Fibroblast of skin of scalp (primary cell): ENCODE data around the gene MMP14.

ENCODE experiments used
- DNase-seq: peaks from one replicate; pipeline ENCODE4 v3.0.0-alpha.2; 2013

Gene MMP14

DNA sequence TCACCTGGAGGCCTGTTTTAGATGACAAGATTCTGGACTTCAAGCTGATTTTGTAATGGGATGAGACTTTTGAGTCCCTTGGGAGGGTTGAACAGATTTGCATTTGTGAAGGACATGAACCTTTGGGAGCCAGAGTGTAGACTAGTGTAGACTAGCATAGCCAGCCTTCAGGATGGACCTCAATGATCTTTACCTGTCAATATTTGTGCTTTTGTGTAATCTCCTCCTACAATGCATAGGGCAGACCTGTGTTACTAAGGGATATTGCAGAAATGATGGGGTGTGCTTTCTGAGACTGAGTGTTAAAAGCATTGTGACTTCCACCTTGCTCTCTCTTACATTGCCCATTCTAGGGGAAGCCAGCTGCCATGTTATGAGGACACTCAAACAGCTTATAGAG is 25.3 kb downstream of the MMP14 start:
- DNase-seq, result no peak

DNA sequence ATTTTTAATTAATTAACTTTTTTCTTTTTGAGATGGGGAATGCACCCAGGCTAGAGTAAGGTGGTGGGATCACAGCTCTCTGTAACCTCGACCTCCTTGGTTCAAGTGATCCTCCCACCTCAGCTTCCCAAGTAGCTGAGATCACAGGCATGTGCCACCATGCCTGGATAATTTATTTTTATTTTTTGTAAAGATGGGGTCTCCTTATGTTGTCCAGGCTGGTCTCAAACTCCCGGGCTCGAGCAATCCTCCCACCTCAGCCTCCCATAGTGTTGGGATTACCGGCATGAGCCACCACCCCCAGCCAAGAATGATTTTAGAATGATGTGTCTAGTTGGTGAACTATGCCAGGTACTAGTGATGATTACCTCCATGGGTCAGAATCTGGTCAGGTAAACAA is 28.6 kb downstream of the MMP14 start:
- no peak for DNase-seq

DNA sequence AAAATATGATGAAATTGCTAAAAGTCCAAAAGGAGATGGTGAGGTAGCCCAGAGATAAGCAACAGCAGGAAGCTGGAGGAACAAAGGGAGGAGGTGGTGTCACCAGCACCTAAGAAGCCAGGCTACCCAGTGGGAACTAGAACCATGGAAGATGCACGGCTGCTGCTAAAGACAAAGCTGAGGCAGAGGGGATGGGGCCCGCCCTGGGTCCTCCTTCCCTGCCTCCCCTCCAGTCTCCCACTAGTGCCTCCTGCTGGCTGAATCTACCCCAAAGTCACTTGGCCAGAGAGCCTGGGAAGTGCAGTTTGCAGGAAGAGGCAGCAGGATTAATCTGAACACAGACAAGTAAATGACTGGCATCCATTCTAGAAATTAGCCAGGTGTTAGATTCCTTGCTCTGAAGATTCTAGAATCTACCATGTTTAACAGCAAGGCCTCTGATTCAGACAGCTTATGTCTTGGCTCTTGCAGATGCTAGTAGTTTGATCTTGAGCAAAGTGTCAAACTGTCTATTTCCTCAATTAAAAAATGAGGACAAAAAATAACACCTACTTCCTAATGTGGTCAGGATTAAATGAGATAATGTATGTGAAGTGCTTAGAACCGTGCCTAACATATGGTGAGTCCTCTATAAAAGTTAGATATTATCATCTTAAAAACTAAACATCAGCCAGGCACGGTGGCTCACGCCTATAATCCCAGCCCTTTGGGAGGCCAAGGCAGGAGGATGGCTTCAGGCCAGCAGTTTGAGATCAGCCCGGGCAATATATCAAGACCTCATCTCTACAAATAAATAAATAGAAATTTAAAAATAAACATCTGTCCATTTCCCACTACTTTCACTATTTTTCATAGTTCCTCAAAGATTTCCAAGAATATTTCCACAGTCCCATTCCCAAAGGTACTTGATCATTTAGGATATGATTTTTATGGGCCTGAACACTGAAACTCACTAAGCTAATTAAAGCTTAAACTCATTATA is 29.3 kb downstream of the MMP14 start:
- no peak for DNase-seq

DNA sequence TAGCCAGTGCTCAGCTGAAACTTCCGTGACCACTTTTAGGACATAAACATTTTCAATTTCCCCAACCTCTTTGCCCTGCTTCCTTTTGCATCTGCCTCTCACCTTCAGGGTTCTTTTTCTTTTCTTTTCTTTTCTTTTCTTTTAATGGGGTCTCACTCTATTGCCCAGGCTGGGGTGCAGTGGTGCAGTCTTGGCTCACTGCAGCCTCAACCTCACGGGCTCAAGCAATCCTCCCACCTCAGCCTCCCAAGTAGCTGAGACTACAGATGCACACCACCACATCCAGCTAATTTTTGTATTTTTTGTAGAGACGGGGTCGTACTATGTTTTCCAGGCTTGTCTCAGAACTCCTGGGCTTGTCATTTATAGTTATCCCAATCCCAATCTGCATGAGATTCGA is 30.5 kb downstream of the MMP14 start:
- no peak for DNase-seq

DNA sequence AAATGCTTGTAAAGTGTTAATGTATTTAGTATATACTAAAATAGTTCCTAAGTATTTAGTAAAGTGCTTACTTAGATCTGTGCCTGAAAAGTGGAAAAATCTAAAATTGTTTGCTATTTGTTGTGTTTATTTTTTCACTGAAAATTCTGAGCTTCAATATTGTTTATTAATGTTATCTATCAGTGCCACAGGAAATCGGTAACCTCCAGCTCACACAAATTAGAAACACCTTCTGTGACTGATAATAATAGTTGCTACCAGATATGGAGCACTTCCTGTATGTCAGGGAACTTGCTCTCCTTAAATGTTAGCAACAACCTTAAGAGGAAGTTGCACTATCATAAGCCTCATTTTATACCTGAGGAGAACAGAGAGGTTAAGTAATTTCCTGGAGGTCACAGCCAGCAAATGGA is 34.4 kb downstream of the MMP14 start:
- DNase-seq, result no peak

DNA sequence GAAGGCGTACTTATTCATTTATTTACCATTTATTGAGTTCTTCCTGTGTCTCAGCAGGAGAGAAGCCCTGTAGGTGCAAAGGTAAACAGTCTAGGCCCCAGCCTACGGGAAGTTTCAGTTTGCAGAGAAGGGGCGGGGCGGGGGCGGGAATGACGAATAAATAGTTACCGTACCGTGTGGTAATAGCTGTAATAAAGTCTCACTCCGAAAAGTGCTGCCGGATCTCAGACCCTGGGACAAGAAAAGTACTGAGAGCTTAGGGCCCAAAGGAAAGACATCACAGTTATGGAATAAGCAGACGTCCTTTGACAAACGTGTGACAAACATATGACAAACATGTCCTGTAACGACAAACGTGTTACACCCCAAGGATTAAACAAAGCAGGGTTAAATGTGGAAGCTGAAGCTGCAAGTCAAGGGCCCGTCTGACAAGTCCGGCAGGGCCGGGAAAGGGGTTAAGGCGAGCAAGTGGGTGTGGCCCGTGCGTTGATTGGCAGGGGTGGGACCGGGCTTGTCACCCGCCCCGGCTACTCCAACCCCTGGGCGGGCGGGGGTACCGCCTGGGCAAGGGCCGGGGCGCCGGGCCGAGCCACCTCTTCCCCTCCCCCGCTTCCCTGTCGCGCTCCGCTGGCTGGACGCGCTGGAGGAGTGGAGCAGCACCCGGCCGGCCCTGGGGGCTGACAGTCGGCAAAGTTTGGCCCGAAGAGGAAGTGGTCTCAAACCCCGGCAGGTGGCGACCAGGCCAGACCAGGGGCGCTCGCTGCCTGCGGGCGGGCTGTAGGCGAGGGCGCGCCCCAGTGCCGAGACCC is 35.0 kb downstream of the MMP14 start, which contains the start of gene LRP10:
Gene LRP10 (plus strand): TSS at position 517 of the 809 bp plus-strand sequence. CDS start 564 bp downstream, outside the sequence.
- DNase-seq, result peak; percentile 83

DNA sequence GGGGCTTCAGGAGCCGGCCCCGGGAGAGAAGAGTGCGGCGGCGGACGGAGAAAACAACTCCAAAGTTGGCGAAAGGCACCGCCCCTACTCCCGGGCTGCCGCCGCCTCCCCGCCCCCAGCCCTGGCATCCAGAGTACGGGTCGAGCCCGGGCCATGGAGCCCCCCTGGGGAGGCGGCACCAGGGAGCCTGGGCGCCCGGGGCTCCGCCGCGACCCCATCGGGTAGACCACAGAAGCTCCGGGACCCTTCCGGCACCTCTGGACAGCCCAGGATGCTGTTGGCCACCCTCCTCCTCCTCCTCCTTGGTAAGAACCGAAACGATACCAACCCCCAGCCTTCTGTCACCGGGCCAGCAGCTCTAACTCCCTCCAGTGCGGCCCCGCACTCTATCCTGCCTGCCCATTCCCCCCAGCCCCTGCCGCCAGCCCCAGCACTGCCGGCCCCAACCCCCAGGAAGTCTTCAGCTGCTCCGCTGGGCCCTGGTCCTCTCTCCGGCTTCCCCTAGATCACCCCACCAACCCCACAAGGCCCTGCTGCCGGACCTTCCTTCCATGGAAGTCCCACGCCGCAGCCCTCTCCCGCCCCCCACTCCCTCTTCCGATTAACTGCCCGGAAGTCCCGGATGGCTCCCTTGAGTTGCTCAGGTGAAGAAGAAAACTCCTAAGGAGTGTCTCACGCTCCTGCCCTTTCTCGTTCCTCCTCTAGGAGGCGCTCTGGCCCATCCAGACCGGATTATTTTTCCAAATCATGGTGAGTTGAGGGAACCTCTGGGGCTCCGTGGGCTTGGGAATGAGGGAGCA is 35.8 kb downstream of the MMP14 start:
- DNase-seq, result peak; percentile 79

DNA sequence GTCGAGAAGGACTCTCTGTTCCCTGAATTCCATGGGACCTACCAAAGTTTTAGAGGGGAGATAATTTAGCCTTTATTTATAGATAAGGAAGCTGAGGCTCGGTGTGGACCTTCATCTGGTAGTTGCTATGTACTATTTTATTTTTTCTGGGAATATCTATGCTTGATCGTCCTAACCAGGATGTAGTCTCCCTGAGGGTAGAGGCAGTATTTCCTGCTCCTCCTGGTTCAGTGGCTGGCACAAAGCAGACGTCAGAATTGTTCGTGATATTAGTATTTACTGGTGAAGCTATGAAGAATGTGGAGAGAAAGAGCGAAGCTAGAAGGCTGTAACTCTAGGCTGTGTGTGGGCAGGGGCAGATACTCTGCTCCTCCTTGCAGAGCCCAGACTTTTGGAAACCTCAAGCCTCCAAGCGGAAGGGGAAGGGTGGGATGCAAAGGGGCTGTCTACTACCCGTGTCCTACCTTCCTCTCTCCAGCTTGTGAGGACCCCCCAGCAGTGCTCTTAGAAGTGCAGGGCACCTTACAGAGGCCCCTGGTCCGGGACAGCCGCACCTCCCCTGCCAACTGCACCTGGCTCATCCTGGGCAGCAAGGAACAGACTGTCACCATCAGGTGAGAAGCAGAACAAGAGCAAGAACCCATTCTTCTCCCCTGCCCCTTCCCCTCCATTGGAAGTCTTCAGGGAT is 36.6 kb downstream of the MMP14 start:
- DNase-seq, result no peak

DNA sequence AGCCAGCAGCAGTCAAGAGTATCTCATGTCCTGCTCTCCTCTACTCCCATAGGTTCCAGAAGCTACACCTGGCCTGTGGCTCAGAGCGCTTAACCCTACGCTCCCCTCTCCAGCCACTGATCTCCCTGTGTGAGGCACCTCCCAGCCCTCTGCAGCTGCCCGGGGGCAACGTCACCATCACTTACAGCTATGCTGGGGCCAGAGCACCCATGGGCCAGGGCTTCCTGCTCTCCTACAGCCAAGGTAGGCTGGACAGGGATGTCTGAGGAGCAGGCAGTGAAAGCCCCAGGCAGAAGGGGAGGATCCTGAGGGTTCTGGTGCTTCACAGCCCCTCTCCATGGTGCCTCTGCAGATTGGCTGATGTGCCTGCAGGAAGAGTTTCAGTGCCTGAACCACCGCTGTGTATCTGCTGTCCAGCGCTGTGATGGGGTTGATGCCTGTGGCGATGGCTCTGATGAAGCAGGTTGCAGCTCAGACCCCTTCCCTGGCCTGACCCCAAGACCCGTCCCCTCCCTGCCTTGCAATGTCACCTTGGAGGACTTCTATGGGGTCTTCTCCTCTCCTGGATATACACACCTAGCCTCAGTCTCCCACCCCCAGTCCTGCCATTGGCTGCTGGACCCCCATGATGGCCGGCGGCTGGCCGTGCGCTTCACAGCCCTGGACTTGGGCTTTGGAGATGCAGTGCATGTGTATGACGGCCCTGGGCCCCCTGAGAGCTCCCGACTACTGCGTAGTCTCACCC is 38.8 kb downstream of the MMP14 start:
- DNase-seq, result no peak

DNA sequence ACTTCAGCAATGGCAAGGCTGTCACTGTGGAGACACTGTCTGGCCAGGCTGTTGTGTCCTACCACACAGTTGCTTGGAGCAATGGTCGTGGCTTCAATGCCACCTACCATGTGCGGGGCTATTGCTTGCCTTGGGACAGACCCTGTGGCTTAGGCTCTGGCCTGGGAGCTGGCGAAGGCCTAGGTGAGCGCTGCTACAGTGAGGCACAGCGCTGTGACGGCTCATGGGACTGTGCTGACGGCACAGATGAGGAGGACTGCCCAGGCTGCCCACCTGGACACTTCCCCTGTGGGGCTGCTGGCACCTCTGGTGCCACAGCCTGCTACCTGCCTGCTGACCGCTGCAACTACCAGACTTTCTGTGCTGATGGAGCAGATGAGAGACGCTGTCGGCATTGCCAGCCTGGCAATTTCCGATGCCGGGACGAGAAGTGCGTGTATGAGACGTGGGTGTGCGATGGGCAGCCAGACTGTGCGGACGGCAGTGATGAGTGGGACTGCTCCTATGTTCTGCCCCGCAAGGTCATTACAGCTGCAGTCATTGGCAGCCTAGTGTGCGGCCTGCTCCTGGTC is 39.4 kb downstream of the MMP14 start:
- DNase-seq, result no peak

DNA sequence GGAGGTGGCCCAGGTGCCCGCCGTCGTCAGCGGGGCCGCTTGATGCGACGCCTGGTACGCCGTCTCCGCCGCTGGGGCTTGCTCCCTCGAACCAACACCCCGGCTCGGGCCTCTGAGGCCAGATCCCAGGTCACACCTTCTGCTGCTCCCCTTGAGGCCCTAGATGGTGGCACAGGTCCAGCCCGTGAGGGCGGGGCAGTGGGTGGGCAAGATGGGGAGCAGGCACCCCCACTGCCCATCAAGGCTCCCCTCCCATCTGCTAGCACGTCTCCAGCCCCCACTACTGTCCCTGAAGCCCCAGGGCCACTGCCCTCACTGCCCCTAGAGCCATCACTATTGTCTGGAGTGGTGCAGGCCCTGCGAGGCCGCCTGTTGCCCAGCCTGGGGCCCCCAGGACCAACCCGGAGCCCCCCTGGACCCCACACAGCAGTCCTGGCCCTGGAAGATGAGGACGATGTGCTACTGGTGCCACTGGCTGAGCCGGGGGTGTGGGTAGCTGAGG is 40.7 kb downstream of the MMP14 start:
- no peak for DNase-seq

DNA sequence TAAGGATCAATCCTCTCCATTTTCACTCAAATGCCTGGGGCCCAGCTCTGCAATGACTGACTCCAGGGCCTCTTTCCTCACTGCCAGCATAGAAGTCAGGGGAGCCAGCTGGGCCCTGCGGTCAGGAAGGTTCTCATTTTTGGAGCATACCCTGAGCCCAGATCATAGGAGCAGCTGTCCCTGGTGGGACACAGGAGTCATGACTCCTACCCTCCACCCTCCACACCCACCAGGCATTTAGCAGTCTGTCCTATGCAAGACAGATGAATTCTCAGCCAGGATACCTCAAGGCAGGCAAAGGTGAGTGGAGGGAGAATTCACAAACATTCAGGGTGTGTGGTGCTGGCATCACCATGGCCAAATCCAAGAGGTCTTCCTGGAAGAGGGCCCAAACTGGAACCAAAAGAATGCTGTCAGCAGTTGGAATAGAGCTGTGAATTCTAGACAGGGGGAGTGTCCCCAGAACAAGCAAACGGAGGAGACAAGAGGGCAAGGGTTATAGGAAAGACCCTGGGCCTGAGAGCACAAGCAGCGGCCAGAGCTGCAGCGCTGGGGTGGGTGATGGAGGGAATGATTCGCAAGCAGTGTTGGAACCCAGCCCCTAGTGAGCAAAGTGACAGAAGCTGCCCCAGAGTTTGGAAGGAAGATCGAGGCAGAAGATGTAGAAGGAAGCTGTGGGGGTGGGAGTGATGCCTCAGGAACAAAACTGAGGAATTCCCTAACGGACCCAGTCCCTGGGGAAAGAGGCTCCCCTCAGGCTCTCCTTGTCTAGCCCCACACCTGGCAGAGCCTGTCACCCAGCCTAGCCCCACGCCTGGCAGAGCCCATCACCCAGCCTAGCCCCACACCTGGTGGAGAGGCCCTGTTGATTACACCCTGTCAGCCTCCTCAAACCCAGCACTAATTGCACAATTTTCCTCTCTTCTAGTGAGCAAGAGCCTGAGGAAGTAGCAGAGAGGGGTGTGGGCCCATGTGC is 42.2 kb downstream of the MMP14 start:
- no peak for DNase-seq

DNA sequence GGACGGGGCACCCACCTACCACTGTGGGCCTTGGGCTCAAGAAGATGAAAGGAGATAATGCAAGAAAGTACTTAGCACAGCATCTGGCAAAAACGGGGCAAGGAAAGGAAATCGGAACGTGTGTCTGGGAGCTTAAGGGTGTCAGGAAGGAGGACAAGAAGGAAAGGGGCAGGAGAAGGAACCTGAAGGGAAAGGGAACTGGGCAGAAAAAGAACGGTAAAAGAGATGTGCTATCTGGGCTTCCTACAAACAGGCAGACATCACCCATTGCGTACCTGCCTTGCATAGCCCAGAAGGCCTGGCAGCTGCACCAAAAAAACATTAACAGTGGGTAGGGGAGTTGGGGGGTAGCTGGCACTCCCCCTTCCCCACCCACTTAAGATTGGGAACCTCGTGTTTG is 45.7 kb downstream of the MMP14 start:
- no peak for DNase-seq

DNA sequence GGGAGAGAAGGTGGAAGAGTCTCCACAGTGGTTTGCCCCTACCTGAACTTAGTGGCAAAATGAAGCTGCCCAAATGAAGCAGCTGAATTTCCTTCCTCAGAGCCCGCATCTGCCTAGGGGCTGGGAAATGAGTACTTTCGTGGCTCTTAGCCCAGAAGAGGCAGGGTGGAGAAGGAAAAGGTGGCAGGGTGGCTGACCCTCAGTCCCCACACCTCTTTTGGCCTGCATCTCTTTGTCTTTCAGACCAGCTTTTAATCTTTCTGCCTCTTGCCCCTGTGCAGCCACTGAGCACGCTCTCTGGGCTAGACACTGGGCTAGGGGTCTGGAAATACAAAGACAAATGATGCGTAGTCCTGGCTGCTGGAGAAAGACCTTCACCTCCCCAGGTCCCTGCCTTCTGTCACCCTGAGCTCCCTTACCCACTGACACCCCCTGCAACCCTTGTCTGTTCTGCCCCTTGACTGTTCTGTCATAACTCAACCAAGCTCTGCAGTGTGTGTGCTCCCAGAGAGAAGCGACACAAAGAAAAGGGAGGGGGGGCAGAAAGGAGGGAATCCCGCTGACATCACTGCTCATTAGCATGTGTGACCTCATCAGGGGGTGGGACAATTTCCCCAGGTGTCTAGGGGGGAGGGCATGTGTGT is 46.3 kb downstream of the MMP14 start:
- DNase-seq, result peak; percentile 21

DNA sequence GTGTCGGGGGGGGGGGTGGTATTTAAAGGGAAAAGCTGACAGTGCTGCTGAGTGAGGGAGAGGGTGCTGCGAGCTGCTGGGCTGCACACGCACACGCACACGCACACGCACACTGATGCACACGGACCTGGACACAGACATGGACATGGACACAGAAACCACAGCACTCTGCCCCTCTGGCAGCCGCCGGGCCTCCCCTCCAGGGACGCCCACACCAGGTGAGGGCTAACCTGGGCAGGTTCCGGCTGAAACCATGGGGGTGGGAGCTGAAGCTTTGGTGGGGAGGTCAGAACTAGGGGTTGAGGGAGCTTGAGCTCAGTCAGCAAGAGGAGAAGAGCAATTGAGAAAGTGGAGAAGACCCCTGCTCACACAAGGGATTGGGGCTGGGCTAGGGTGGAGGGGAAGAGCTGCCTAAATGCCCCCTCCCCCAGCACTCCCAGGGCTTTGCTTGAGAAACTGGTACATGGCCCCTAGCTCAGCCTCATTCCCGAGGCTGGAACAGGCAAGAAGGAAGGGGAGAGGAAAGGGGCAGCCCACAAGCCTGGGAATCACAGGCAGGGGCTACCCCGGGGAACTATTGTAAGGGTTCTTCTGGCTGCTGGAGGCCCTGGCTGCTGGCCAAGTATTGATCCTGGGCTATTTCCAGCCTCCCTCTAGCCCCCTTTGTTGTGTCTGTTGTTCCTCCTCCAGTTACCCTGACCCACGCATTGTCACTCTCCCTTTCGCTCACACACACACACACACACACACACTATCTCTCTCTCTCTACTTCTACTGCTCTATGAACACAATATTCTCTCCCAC is 47.0 kb downstream of the MMP14 start, which contains the start of gene REM2:
Gene REM2 (plus strand): TSS at position 50 of the 804 bp plus-strand sequence. CDS start 66 bp downstream, at position 116.
- no peak for DNase-seq

DNA sequence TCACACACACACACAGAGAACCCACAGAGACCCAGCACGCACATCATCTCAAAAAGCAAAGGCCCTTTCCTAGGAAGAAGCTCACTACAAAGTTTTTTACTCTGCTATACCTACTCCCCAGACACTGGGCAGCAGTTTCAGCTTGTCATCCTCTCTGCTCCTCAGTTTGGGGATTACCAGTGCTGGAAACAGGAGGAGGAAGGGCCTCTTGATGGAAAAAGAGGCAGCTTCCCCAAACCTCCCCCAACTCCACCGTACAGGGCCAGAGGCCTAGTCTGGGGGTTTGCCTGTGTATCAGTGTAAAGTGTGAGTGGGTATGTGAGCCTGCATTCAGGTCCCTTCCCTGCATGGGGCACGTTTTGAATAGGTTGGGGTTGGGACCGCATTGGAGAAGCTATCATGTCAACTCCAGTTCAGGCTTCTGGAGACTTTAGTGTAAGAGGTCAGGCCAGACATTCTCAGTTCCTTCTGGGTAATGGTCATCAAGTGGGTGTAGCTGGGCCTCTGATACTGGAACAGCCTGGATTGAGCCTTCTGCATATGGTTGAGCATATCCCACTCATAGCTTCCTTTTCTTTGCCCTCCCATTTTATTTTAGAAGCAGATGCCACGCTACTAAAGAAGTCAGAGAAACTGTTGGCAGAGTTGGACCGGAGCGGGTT is 47.8 kb downstream of the MMP14 start:
- DNase-seq, result no peak
